ENCODE data around the gene GNL2.

DNA sequence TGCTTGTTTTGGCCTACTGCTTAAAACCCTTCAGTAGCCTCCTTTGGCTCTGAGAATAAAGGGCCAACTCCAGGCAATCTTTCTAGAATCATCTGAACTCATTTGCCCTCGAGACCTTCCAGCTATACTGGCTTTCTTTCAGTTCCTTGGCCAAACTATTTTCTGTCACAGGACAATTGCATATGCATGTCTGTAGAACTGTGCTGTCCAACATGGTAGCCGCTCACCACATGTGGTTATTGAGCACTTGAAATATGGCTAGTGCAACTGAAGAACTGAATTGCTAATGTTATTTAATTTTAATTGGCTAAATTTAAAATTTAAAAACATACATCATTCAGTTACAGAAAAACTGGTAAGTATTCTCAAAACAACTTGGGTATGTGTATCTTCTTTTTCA, 14.3 kb upstream of the GNL2 start:
- TF ChIP-seq, protein P1, sequence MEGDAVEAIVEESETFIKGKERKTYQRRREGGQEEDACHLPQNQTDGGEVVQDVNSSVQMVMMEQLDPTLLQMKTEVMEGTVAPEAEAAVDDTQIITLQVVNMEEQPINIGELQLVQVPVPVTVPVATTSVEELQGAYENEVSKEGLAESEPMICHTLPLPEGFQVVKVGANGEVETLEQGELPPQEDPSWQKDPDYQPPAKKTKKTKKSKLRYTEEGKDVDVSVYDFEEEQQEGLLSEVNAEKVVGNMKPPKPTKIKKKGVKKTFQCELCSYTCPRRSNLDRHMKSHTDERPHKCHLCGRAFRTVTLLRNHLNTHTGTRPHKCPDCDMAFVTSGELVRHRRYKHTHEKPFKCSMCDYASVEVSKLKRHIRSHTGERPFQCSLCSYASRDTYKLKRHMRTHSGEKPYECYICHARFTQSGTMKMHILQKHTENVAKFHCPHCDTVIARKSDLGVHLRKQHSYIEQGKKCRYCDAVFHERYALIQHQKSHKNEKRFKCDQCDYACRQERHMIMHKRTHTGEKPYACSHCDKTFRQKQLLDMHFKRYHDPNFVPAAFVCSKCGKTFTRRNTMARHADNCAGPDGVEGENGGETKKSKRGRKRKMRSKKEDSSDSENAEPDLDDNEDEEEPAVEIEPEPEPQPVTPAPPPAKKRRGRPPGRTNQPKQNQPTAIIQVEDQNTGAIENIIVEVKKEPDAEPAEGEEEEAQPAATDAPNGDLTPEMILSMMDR (IDR thresholded peaks at IDR 0.05), result no peak
- TF ChIP-seq POLR2A (IDR thresholded peaks at IDR 0.05), result no peak
